NCI-H128 (cell line): Measurements from ENCODE around the gene NEURL4.
"Not testable (repeated sequence)": the region's sequence is repeated elsewhere in the genome, so short reads cannot be mapped to it uniquely, and the experiment has no call there.

Experiments
- DNase-seq: peaks from one replicate; lab custom pipeline; 2025; ENCODE audit not compliant: unreplicated experiment; lab: John Stamatoyannopoulos, UW

Gene NEURL4

GRCh38 chr17:7328840-7329373, at the start of gene NEURL4:
Gene NEURL4 (minus strand): TSS chr17:7329335. CDS start chr17:7329312, 23 bp downstream.
- DNase-seq: no peak

- no peak for DNase-seq
Measured at GRCh38 chr17:7374353-7374752, 45.2 kb upstream of the NEURL4 start.

- DNase-seq: no peak
Measured at GRCh38 chr17:7370853-7371252, 41.7 kb upstream of the NEURL4 start.

- DNase-seq: no peak
Measured at GRCh38 chr17:7369825-7370224, 40.7 kb upstream of the NEURL4 start.

- DNase-seq: not testable (repeated sequence)
Measured at GRCh38 chr17:7368599-7368994, 39.5 kb upstream of the NEURL4 start.

GRCh38 chr17:7367918-7368598, 38.9 kb upstream of the NEURL4 start:
- no peak for DNase-seq

GRCh38 chr17:7367083-7367482, 37.9 kb upstream of the NEURL4 start:
- DNase-seq: no peak

- not testable (repeated sequence) for DNase-seq
Measured at GRCh38 chr17:7365963-7366362, 36.8 kb upstream of the NEURL4 start.

- no peak for DNase-seq
Measured at GRCh38 chr17:7363311-7363710, 34.2 kb upstream of the NEURL4 start.

- no peak for DNase-seq
Measured at GRCh38 chr17:7361906-7362305, 32.8 kb upstream of the NEURL4 start.

- DNase-seq: no peak
Measured at GRCh38 chr17:7357381-7357780, 28.2 kb upstream of the NEURL4 start.

- DNase-seq: no peak
Measured at GRCh38 chr17:7356756-7357155, 27.6 kb upstream of the NEURL4 start.

- DNase-seq: peak; percentile 35
Measured at GRCh38 chr17:7356072-7356549, 27.0 kb upstream of the NEURL4 start.

- DNase-seq: no peak
Measured at GRCh38 chr17:7355573-7355972, 26.4 kb upstream of the NEURL4 start.

GRCh38 chr17:7355053-7355452, 25.9 kb upstream of the NEURL4 start, which contains the start of gene TMEM95:
Gene TMEM95 (plus strand): TSS chr17:7355156. CDS start chr17:7355205, 49 bp downstream.
- no peak for DNase-seq

- no peak for DNase-seq
Measured at GRCh38 chr17:7354262-7354843, 25.2 kb upstream of the NEURL4 start.

GRCh38 chr17:7352910-7353635, 23.9 kb upstream of the NEURL4 start:
- DNase-seq: no peak

- DNase-seq: no peak
Measured at GRCh38 chr17:7352503-7352889, 23.4 kb upstream of the NEURL4 start.

GRCh38 chr17:7351665-7352502, 22.7 kb upstream of the NEURL4 start, which contains the start of gene KCTD11:
Gene KCTD11 (plus strand): TSS chr17:7352162.
- DNase-seq: no peak

GRCh38 chr17:7348478-7349242, 19.5 kb upstream of the NEURL4 start:
- no peak for DNase-seq
